SK-N-MC (cell line): ENCODE results near the gene MEGF8.

Experiments used
- EZH2 ChIP-seq: fragments of 200-600 bp; sonication (generic); IDR thresholded peaks from one replicate; pipeline ENCODE4 v1.6.1; 2017; ENCODE audit warnings: antibody characterized with exemption
- FOXP2 ChIP-seq: optimal IDR thresholded peaks from 2 replicates; pipeline ENCODE3; 2011; ENCODE audit warnings: mild to moderate bottlenecking, moderate library complexity; ENCODE audit not compliant: insufficient read depth; ENCODE audit errors: extremely low read length, control extremely low read depth
- POLR2AphosphoS5 ChIP-seq: IDR thresholded peaks from 2 replicates; pipeline ENCODE4 v1.6.1; 2012; ENCODE audit warnings: mild to moderate bottlenecking, low read depth, low read length, borderline replicate concordance

- TF ChIP-seq POLR2AphosphoS5 = no peak
- no peak for TF ChIP-seq EZH2
- TF ChIP-seq FOXP2 = no peak
Measured at GRCh38 chr19:42278452-42279154, 46.8 kb upstream of the MEGF8 start.
